ENCODE data around the gene GOLGA1. TPM values are rescaled to one million over a fixed set of nuclear protein-coding genes. Genes with fewer than 3 reads are reported as not detected.

GOLGA1 gene
- total and polyA plus RNA-seq, 3 donors from 2014 or later, result 36.1 to 54.2 (median 36.7) TPM

- H3K4me3 ChIP-seq, result no peak overlapping the region
- intact Hi-C loops (cut with DNase I; ENCODE audit: low total_unique reads), result no loop called here
- no peaks in the 10 kb centered on the region for H3K4me1 ChIP-seq
- no peak for DNase-seq
- 95 to 96% methylated on average over 16 of the region's 16 CpGs for WGBS, 2 donors
- no peaks in the 10 kb centered on the region for H3K36me3 ChIP-seq (ENCODE audit: low read depth, missing control alignments)
- TF ChIP-seq POLR2A (IDR thresholded peaks at IDR 0.05), result no peak
- TF ChIP-seq CTCF (IDR thresholded peaks at IDR 0.05), result no peak
- no peak overlapping the region for H3K27ac ChIP-seq
- H3K9me3 ChIP-seq, result no peaks in the 10 kb centered on the region
- H3K27me3 ChIP-seq, result no peaks in the 10 kb centered on the region
Observed at GRCh38 chr9:124881138-124881743, 59.6 kb downstream of the GOLGA1 start.

GRCh38 chr9:124880501-124880900 is 60.4 kb downstream of the GOLGA1 start:
- H3K36me3 ChIP-seq (ENCODE audit: low read depth, missing control alignments), result no peaks in the 10 kb centered on the region
- intact Hi-C loops (cut with DNase I; ENCODE audit: low total_unique reads), result no loop called here
- no peaks in the 10 kb centered on the region for H3K9me3 ChIP-seq
- no peak overlapping the region for H3K27ac ChIP-seq
- H3K27me3 ChIP-seq, result no peaks in the 10 kb centered on the region
- TF ChIP-seq CTCF (IDR thresholded peaks at IDR 0.05) (no peak), POLR2A (IDR thresholded peaks at IDR 0.05) (no peak)
- 67 to 79% methylated on average over 9 of the region's 9 CpGs for WGBS, 2 donors
- DNase-seq, result no peak
- H3K4me3 ChIP-seq, result no peak overlapping the region
- no peaks in the 10 kb centered on the region for H3K4me1 ChIP-seq

- no peak overlapping the region for H3K27ac ChIP-seq
- H3K27me3 ChIP-seq, result no peaks in the 10 kb centered on the region
- H3K36me3 ChIP-seq (ENCODE audit: low read depth, missing control alignments), result no peaks in the 10 kb centered on the region
- intact Hi-C loops (cut with DNase I; ENCODE audit: low total_unique reads), result no loop called here
- TF ChIP-seq POLR2A (IDR thresholded peaks at IDR 0.05) (no peak), CTCF (IDR thresholded peaks at IDR 0.05) (no peak)
- 73% methylated on average over 10 of the region's 10 CpGs for WGBS, 2 donors
- peaks cover 9% of the 10 kb centered on the region for H3K4me1 ChIP-seq
- no peak overlapping the region for H3K4me3 ChIP-seq
- no peak for DNase-seq
- no peaks in the 10 kb centered on the region for H3K9me3 ChIP-seq
Observed at GRCh38 chr9:124879226-124879625, 61.7 kb downstream of the GOLGA1 start.

GRCh38 chr9:124878518-124878917 is 62.4 kb downstream of the GOLGA1 start:
- no peak for DNase-seq
- peaks cover 16% of the 10 kb centered on the region for H3K4me1 ChIP-seq
- intact Hi-C loops (cut with DNase I; ENCODE audit: low total_unique reads), result no loop called here
- TF ChIP-seq POLR2A (IDR thresholded peaks at IDR 0.05), result no peak
- TF ChIP-seq CTCF (IDR thresholded peaks at IDR 0.05), result no peak
- no peaks in the 10 kb centered on the region for H3K27me3 ChIP-seq
- no peak overlapping the region for H3K27ac ChIP-seq
- H3K36me3 ChIP-seq (ENCODE audit: low read depth, missing control alignments), result no peaks in the 10 kb centered on the region
- WGBS, 2 donors, result 88% methylated on average over 6 of the region's 6 CpGs
- H3K4me3 ChIP-seq, result no peak overlapping the region
- H3K9me3 ChIP-seq, result no peaks in the 10 kb centered on the region

GRCh38 chr9:124878021-124878420 is 62.9 kb downstream of the GOLGA1 start:
- no peak for TF ChIP-seq CTCF (IDR thresholded peaks at IDR 0.05)
- TF ChIP-seq POLR2A (IDR thresholded peaks at IDR 0.05), result no peak
- Histone ChIP-seq H3K4me3 (no peak overlapping the region), H3K27me3 (no peaks in the 10 kb centered on the region), H3K27ac (no peak overlapping the region), H3K9me3 (no peaks in the 10 kb centered on the region), H3K36me3 (ENCODE audit: low read depth, missing control alignments) (no peaks in the 10 kb centered on the region), H3K4me1 (peaks cover 21% of the 10 kb centered on the region)
- WGBS, 2 donors, result 54 to 77% methylated on average over 1 of the region's 1 CpG
- DNase-seq, result no peak
- intact Hi-C loops (cut with DNase I; ENCODE audit: low total_unique reads), result no loop called here
